Measurements from ENCODE around the gene TBX19.

Gene TBX19

DNA sequence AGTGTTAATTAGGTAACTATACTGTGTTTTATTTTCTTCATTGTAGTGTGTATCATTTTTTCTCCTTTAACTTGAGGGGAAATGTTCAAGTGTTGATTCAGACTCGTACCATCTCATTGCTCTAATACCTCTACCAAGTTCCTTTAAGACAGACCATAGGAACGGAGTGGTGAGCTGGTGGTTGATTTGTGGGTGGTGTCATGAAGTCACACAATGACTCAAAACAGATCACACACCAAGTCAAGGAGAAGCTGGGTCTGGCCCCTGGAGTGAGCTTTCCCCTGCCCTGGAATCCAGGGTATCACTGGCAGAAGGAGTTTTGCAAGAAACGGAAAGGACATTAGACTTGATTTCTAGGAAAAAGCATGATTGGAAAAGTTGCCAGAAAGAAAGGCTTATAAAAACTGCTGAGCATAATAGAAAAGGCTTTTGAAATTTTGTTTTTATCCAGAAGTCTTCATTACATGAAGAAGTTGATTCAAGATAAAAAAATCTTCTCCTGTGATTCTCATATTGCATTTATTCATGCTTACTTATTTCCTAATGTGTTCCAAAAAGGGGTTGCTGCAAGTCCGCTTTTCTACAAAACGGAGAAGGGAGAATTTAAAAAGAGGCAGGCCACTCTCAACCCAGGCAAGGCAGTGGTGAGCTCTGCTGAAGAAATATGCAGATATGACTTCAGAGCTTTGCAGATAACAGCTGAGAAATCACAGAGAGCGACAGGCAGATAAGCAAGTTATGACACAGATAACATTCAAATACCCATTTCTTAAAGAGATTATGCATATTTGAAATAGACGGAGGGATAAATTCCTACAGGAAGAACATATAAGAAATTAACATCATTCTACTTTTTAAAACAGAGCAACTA, 79.7 kb downstream of the TBX19 start:
- no peak for DNase-seq

DNA sequence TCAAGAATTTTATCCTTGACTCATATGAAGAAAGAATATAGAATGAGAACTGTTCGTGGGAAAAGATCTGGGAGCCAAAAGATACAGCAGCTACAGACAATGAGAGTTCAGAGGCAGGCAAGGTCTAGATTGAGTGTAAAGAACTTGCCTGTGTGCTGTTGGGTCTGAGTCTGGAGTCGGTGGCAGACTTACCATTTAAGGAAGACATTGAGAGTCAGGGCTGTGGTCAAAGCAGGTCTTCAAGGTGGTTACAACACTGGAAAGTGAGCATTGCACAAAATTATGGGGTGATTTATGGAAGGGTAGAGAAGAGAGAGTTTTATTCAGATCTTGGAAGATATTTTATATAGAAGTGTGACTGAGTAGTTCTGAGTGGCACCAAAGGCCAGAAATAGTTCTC, 80.6 kb downstream of the TBX19 start:
- no peak for DNase-seq

DNA sequence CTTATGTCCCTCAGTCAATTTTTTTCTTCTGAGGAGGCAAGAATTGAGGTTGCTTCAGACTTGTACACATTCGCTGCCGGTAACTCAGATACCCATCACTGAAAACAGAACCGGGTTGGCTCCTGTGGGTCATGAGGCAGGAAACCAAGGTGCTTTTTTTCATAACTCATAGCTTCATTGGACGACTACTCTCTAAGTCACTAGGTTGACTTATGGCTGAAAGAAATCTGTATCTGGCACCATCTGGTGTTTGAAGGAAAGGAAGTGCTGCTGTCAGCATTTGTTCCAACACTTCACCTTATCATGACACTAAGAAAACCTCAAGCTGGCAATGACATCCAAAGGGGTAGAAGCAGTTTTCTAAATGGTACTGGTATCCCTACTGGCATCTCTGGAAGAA, 82.3 kb downstream of the TBX19 start:
- DNase-seq: no peak

Data from NCI-H446 (cell line).